Hippocampal formation (tissue), 2 donors: ENCODE data around the gene TELO2.
"Not testable (repeated sequence)": the region's sequence is repeated elsewhere in the genome, so short reads cannot be mapped to it uniquely, and the experiment has no call there.

Experiments used
- DNase-seq, 2 donors: peaks; one replicate each; lab custom pipeline; 2025; lab: John Stamatoyannopoulos, UW

Gene TELO2

DNA sequence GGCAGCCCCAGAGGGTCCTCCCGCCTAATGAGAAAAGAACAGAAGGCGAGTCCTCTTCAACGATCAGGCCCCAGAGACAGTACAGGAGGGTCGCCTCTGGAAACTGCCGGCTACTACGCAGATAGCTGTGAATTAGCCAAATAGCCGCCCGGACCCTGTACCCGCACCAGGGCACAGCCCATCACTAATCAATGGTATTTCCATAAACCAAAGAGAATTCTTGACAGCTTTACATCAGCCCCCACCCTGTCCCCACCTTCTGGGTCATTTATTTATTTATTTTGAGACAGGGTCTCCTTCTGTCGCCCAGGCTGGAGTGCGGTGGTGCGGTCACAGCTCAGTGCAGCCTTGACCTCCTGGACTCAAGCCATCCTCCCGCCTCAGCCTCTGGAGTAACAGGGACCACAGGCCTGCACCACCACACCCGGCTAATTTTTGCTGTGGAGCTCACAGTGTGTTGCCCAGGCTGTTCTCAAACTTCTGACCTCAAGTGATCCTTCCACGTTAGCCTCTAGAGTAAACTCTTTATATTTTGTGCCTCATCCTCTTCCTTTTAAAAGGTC lies 17.5 kb upstream of the TELO2 start:
- DNase-seq, result no peak

DNA sequence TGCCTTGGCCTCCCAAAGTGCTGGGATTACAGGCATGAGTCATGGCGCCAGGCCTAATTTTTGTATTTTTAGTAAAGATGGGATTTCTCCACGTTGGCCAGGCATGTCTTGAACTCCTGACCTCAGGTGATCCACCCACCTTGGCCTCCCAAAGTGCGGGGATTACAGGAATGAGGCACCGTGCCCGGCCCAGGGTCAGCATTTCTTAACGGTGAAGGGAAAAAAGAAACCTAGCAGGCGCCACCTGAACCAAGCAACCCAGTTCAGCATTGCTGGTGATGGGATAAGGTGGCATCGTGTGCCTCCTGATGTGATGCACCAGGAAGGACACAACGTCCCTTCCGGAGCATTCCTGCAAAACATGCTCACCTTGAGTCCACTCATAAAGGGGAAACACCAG lies 16.1 kb upstream of the TELO2 start:
- DNase-seq, result no peak

DNA sequence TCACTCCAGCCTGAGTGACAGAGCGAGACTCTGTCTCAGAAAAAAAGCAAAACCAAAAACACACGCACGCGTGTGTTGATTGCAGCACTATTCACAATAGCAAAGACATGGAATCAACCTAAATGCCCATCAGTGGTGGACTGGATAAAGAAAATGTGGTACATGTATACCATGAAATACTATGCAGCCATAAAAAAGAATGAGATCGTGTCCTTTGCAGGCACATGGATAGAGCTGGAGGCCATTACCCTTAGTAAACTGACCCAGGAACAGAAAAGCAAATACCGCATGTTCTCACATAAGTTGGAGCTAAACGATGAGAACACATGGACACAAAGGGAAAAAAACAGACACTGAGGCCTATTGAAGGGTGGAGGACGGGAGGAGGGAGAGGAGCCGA lies 14.2 kb upstream of the TELO2 start:
- not testable (repeated sequence) for DNase-seq

DNA sequence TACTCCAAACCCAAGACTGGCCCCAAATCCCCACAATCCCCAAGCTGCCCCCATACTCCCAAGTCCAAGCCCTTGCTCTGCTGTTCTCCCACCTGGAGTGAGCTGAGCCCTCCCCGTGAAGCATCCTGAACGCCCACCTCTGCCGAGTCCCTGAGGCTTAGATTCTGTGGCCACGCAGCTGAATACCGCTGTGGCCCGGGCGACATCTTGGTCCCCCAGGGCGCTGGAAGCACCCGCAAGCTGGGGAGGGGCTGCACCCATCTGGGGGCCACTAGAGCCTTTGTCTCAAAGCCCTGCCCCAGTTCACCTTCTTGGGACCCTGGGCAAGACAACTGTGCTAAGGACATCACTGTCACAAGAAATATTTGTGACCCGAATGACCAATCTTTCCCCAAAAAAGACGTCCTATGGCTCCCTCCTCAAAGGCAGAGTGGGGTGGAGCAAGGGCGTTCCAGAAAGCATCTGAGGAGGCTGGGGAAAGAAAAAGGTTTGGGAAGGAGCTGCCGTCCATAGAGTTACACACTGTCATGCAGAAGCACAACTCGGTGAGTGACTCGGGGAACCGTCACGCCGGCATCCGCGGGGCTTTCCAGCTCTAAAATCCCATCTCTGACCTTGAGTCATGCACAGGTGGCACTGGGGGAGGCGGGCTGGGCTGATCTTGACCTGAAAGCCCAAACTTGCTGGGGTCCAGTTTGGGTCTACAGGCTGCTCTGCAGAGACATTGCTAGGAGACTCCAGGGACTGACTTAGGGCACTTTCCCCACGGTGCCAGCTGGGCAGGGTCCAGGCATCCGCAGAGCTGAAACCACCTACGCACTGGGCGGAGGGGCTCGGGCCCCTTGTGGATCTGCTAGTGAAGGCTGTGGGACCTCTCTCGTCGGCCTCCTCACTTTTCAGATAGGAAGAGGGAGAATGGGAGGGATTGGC lies 11.0 kb upstream of the TELO2 start:
- DNase-seq, result no peak

DNA sequence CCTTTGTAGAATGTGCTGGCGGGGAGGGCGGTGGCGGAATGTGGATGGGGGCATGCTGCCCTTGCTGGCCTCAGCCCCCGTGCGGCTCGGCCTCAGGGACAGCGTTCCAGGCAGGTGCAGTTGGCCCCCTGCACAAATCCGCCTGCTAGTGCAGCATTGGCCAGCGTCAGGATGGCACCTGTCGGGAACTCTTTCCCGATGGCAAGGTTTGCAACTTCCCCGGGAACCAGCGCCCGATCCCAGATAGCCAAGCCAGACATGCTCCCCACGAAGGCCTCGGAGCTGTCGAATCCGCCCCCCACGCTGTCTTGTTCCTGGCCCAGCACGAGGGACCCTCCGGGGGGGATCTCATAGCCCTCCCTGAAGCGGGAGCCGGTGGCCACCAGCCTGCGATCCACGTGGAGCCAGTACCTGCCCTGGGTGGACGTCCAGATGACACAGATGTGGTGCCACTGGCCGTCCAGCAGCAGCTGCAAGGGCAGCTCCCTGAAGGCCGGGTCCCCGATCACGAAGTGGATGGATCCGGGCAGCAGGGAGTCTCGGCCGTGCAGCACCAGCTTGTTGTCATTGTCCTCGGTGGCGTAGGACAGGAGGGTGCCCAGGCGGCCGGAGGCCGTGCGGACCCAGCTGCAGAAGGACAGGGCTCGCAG lies 7.2 kb upstream of the TELO2 start:
- no peak for DNase-seq

DNA sequence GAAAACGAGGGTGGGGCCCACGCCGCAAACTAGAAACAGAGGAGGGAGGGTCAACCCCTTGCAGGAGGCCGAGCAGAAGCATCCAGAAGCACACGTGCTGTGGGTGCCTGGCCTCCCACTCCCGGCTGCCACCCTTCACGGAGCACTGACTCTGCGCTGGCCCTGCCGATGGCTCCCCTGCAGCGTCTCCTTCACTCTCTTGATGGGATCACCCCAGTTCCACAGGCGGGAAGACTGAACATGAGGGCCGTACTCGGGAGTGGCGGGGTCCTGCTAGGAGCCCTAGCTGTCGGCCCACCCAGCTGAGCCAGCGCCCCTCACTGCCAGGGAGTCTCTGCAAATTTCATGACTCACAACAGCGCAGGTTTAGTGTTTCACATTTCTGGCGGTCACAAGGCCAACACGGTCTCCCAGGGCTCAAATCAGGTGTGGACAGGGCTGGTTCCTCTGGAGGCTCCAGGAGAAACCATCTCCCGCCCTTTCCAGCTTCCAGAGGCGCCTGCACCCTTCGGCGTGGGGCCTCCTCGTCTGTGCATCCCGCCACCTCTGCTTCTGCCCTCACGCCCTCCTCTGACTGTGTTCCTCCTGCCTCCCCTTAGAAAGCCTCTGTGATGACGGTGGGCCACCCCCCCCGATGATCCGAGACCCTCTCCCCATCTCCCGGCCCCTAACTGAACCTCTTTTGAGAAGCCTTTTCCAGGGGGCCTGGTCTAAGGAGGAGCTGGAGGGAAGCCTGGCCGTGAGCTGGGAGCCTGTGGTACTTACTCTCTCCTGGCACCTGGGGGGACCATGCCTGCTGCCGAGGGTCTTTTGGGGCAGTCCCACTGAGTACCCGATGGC lies 6.4 kb upstream of the TELO2 start:
- no peak for DNase-seq

DNA sequence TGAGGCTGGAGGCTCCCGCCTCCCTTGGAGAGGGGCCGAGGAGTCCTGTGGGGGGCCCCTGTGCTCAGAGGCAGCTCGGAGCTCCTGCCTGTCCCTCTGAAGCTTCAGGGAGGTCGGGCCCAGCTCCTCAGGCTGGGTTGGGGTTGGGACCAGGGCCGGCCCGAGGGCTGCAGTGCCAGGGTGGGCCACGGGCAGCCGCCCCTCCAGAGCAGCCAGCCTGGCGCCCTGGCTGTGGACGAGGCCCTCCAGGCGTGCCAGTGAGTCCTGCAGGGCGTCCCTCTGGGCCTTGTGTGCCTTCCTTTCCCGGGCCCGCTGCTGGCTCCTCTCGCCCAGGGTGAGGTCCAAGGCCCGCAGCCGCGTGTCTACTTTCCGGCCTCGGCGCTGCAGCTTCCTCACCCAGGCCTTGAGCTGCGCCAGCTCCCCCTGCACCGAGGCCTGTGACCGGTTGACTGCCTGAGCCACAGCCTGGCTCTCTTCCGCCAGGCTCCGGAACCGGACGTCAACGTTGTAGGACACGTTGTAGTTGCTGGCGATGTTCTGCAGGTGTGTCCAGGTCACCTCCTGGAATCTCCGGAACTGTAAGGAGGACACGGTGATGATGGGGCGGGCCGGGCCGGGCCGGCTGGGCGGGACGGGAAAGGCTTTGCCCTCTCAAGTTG lies 5.6 kb upstream of the TELO2 start:
- DNase-seq, result no peak

DNA sequence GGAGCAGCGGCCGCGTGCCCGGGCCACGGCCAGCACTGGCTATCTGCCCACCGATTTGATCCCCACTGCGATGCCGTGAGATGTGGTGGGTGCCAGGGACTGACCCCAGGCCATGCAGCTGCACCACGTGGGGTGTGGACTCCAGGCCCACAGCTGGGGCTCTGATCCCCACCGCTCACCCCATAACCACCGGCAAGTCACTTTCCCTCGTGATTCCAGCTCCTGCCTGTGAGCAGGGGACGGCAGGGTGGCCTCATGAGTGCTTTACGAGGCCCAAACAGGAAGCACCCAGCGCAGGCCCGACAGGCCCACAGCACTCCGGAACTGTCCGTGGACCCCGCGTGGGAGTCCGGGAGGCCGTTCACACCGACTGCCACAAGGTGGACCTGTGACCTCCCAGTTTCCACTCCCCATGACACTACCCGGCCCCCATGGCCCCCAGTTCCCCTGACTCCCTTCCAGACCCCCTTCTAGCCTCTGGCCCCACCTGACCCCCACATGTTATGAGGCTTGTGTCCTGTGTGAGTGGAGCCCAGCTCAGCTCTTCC lies 5.0 kb upstream of the TELO2 start:
- DNase-seq, result no peak

DNA sequence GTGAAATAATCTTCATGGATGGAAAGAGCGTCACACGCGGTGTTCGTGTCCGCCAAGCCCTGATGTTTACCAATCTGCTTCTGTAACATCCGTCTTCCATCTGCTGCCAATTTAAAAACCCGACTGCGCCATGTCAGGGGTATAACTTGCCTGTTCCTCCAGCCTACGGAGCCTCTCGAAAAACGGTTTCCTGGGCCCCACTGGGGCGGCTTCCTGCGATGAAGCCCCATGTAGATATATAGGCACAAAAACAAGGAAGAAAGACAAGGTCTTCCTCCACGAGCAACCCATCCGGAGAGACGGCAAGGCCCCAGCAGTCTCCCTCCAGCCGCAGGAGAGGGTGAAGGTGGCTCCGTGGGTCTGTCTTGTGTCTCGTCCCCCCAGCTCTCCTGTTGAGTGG lies 4.5 kb upstream of the TELO2 start, which contains the start of gene PTX4:
TSS of gene PTX4 (minus strand) at position 326 of the 400 bp plus-strand sequence. CDS start at position 291, 35 bp downstream.
- no peak for DNase-seq

DNA sequence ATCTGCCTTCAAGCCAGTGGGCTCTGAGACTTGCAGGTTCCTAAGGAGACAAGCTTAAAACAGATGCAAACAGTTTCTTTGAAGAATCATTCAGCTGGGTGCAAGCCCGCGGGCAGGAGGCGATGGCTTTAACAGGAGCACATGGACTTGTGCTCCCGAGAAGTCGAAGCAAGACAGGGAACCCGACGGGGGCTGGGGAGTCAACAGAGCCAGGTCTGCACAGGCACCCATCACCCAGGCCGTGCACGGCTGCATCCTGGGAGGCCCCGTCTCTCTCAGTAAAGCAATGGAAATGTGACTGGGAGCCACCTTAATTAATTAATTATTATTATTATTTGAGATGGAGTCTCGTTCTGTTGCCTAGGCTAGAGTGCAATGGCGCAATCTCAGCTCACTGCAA lies 4.1 kb upstream of the TELO2 start:
- no peak for DNase-seq

DNA sequence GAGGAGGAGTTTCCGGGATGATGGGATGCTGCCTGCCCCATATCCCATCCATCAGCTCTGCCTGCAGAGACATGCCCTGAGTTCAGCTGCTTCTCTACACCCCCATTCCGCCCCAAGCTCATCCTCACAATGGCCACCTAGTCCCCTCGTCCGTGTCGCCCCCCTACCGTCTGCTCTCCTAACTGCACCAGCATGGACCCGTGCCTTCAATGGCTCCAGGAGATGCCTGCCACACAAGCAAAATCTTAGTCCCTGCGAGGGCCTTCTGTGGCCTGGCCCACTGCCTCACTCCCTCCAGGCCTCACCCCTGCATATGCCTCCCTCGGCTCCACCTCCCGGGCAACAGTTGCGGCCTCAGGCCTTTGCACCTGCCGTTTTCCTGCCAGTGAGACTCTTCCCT lies 1.8 kb upstream of the TELO2 start:
- no peak for DNase-seq

DNA sequence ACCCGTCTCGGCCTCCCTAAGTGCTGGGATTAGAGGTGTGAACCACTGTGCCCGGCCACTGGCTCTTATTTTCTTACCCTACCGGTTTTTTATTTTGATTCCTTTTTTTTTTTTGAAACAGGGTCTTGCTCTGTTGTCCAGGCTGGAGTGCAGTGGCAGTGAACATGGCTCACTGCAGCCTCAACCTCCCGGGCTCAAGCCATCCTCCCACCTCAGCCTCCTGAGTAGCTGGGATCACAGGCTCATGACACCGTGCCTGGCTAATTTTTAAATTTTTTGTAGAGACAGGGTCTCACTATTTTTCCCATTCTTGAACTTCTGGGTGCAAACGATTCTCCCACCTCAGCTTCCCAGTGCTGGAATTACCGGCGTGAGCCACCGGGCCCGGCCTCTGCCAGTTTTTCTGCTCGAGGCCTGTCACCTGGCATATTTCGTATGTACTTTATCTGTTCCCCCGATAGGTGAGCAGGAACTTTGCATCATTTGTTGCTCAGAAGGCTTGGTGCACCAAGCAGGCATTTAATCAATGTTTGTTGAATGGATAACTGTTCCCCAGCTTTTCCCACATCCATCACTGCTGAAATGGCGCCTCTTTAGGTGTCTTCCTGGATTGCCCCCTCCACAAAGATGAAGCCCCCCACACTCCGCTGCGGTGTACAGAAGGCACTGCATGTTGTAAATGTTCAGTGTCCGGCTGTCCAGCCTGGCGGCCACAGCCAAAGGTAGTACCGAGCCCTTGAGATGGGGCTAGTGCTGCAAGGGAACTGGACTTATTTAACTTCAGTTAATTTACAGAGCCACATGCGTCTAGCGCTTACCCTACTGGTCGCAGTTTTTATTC lies 858 bp upstream of the TELO2 start:
- no peak for DNase-seq

DNA sequence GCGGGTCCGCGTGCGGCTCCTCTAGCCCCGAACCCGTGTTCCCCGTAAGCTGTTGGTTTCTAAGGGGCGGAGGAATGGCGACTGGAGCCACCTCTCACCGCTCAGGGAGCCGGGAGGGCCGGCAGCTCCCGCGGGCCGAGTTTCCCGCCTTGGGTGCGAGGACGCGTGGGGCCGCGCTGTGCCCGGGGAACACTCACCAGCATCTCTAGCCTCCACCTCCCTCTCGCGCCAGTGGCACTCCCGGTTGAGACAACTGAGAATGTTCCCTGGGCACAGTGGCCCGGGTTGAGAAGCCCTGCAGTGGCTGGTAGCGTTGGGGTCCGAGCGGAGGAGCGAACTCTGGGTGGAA lies 560 bp downstream of the TELO2 start:
- no peak for DNase-seq

DNA sequence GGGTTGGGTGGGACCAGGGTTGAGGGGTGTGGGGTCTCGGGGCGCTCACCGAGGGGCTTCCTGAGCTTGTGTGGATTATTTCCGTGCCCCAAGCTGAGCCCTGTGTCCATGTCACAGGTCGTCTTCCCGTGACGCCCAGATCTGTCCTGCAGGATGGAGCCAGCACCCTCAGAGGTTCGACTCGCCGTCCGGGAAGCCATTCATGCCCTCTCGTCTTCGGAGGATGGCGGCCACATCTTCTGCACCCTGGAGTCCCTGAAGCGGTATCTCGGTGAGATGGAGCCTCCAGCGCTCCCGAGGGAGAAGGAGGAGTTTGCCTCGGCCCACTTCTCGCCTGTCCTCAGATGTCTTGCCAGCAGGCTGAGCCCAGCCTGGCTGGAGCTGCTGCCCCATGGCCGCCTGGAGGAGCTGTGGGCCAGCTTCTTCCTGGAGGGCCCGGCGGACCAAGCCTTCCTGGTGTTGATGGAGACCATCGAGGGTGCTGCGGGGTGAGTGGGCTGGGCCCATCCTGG lies 1.0 kb downstream of the TELO2 start:
- DNase-seq, result no peak

DNA sequence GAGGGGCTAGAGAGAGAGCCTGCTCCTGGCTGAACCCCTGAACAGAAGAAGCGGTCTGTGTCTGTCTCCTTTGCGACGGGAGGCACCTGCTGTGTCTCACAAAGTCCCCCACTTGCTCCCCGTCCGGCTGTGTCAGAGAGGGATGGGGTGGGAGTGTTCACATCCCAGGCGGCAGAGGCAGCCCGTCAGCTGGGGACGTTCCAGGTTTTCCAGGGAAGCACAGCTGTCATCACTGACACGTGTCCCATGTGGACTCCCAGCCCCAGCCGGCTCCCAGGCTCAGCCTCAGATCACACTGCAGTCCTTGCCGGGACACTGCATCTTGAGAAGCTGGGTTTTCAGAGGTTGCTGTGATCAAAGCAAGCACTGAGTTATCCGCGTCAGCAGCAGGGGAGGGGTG lies 1.6 kb downstream of the TELO2 start:
- DNase-seq, result no peak

DNA sequence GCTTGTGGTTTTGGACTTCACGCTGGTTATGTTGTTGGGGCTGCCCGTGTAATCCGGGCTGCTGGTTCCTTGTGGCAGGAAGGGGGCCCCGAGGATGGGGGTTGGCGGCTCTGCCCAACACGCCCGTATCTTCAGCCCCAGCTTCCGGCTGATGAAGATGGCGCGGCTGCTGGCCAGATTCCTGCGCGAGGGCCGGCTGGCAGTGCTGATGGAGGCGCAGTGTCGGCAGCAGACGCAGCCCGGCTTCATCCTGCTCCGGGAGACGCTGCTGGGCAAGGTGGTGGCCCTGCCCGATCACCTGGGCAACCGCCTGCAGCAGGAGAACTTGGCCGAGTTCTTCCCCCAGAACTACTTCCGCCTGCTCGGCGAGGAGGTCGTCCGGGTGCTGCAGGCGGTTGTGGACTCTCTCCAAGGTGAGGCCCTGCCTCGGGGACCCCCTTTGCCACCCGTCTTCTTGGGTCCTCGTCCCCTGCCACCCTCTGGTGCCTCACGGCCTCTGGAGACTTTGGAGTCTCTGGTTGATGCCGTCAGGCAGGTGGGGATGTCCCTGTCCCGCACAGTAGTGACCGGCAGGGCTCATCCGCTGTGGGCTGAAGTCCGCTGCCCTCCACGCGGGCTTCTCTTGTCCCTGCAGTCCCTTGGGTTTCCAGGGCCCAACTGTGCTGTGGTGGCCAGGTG lies 2.2 kb downstream of the TELO2 start:
- DNase-seq, result no peak

DNA sequence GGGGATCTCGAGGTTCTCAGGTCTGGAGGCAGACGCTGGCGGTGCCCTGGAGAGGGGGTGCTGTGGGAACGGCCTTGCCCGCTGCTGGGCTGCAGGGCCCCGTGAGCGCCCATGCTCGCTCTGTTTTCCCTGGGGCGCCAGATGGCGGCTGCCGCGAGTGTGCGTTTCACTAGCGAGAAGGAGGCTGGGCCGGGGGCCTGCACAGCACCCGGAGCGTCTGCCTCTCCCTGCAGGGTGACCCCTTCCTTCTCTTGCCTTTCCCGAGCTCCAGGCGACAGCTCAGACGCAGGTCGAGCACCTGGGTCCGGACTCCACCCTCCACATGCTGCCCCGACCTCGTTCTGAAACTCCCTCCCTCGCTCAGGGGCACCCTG lies 2.7 kb downstream of the TELO2 start:
- DNase-seq, result no peak

DNA sequence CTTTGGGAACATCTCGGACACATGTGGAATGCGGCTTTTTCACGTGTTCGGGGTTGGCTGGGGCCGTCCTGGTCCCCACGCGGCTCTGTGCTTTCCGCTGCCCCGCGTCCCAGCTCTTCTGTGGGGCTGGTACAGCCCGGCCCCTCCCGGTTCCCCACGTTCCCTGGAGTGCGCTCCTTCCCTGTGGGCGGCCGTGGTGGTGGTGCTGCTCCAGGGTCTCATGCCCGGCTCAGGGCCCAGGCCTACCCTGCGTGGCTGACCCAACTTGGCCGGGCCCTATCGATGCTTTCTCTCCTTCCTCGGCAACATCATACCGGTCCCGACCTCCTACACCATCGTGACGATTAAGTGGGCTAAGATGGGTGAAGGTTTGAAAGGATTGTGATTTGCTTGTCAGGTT lies 3.3 kb downstream of the TELO2 start:
- DNase-seq, result no peak

DNA sequence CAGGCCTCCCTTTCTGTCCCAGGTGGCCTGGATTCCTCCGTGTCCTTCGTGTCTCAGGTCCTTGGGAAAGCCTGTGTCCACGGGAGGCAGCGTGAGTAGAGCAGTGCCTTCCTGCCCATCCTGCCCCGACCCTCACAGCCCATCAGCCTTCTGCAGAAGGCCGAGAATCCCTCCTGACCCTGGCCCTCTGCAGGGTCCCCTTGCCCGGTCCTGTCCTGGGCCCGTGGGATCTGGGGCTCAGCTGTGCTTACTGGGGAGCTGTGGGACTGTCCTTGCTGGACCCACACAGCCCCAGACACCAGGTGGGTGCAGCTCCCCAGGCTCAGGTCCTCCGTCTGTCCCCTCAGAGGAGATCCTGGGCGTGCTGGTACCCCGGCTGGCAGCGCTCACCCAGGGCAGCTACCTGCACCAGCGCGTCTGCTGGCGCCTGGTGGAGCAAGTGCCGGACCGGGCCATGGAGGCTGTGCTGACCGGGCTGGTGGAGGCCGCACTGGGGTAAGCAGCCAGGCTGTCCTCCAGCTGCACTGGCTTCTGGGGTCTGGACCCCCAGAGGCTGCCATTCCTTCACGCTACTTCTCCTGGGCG lies 3.9 kb downstream of the TELO2 start:
- DNase-seq, result no peak
